VCaP (cell line): ENCODE results near the gene LRRC56.

Experiments
- H3K27ac ChIP-seq: fragments of 450-650 bp; 2 replicates; pipeline ENCODE4 v1.5.1; 2017
- CTCF ChIP-seq: fragments of 450-650 bp; conservative IDR thresholded peaks from 2 replicates; pipeline ENCODE4 v1.5.1; 2017; ENCODE audit warnings: mild to moderate bottlenecking, moderate library complexity

The LRRC56 gene

DNA sequence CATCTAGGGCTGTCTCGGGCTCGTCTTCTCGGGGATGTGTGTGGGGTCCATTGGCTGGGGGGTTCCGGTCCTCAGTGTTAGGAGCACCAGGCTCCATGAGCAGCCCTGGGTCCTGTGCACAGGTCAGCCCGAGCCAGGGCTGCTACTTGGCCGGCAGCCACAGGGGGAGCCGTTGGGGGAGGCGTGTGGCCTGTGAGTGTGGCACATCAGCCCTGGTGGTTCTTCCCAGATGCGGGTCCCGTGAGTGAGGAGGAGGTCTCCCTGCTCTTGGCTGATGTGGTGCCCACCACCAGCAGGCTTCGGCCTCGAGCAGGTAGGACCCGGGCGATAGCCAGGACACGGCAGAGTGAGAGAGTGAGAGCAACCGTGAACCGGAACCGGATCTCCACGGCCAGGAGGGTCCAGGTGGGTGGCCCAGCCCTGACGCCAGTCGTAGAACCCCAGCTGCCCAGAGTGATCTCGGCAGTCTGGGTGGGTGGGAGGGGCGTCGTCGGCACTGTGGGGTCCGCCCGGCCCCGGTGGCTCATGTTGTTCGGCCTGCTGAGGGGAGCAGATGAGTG lies 59.9 kb downstream of the LRRC56 start:
- TF ChIP-seq CTCF: no peak; the same call in 1 of the 2 replicates
- no peak overlapping the region for H3K27ac ChIP-seq

GRCh38 chr11:598005-598680 lies 60.8 kb downstream of the LRRC56 start:
- no peak overlapping the region for H3K27ac ChIP-seq
- TF ChIP-seq CTCF: no peak

GRCh38 chr11:601573-602245 lies 64.4 kb downstream of the LRRC56 start:
- H3K27ac ChIP-seq: no peak overlapping the region
- TF ChIP-seq CTCF: no peak

- no peak overlapping the region for H3K27ac ChIP-seq
- no peak for TF ChIP-seq CTCF
Measured at GRCh38 chr11:603154-603553, 65.8 kb downstream of the LRRC56 start.
